Measurements from ENCODE around the gene RGS7.

DNA sequence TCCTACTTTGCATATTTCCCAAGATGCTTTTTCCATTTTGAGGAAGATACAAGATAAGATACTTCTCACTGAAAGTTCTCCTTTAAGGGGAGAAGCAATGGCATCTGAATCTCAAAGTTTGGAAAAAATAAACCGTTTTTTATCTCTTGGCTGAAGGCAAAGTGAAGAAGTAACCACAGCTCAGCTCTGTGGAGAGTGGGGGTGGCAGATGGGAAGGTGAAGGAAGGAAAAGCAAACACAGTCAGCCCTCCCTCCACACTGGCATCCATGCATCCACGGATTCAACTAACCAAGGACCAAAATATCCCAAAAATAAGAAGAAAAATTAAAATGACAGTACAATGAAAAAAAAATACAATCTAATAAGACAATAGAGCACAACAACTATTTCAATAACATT, 211.1 kb downstream of the RGS7 start:
- TF ChIP-seq, protein P1, sequence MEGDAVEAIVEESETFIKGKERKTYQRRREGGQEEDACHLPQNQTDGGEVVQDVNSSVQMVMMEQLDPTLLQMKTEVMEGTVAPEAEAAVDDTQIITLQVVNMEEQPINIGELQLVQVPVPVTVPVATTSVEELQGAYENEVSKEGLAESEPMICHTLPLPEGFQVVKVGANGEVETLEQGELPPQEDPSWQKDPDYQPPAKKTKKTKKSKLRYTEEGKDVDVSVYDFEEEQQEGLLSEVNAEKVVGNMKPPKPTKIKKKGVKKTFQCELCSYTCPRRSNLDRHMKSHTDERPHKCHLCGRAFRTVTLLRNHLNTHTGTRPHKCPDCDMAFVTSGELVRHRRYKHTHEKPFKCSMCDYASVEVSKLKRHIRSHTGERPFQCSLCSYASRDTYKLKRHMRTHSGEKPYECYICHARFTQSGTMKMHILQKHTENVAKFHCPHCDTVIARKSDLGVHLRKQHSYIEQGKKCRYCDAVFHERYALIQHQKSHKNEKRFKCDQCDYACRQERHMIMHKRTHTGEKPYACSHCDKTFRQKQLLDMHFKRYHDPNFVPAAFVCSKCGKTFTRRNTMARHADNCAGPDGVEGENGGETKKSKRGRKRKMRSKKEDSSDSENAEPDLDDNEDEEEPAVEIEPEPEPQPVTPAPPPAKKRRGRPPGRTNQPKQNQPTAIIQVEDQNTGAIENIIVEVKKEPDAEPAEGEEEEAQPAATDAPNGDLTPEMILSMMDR (IDR thresholded peaks at IDR 0.05) = no peak
- TF ChIP-seq POLR2A (IDR thresholded peaks at IDR 0.05) = no peak

Measured in Peyer's patch (tissue), 4 donors.